GM20431 (cell line): ENCODE results near the gene EVPL.
"Not testable (repeated sequence)": the region's sequence is repeated elsewhere in the genome, so short reads cannot be mapped to it uniquely, and the experiment has no call there.

Experiments
- in situ Hi-C: fragments of 300-500 bp; cut with MseI, MboI; formaldehyde crosslinking; loops from one replicate; pipeline ENCODE4 v1.15.0; 2020; ENCODE audit warnings: low sequenced_read_pairs; ENCODE audit not compliant: unreplicated experiment

EVPL gene

DNA sequence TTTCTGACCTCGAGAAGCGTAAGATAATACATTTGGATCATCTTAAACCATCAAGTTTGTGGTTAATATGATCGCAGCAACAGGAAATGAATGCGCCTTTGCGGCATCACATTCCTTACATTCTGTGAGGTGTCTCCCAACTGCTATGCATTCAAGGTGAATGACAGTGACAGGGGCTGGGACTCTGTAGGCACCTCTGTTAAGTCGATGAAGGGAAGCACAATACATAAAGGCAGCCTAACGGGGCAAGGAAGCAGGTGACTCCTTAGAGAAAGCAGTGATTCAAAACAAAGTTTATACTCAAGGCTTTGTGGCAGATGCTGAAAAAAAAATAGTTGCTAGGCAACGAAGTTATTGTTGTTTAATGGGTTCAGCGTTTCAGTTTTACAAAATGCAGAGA, 21.6 kb upstream of the EVPL start:
- in situ Hi-C loops = no loop called here

DNA sequence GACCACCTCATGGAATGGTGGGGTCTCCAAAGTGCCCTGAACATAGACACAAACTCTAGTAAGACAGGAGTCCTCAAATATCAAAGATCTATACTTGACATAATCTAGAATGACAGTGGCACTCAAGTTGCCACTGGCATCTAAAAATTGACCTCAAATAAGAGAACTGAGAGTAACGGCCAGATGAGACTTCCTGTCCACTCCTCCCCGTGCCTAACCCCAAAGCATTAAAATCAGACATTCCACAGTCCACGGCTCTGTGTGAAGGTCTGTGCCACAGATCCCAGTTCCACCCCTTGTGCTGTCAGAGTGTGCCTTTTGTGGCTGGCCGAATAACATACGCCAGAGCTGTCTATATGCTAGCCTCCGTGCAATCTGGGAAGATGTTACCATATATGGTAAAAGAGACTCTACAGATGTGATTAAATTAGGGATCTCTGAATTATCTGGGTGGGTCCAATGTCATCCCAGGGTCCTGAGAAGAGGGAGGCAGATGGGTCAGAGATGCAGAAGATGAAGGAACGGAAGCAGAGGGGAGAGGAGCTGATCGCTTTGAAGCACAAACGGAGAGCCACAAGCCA, 21.0 kb upstream of the EVPL start:
- in situ Hi-C loops = no loop called here

DNA sequence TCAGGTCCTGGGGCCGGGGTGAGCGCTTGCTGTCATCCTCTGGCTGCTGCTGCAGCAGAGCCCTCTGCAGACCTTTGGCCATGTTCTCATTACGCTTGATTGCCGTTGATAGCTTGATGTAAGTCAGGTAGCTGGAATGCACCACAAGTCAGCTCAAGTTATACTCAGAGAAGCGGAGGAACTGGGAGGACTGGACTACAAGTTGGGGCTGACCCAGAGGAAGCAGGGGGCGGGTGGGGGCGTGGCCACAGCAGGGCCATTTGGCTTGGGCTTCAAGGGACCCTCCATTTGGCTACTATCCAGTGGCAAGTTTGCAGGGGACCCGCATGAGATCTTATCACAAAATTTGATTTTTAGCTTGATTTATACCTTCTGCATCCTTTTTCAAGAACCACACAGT, 19.0 kb upstream of the EVPL start:
- in situ Hi-C loops = no loop called here

DNA sequence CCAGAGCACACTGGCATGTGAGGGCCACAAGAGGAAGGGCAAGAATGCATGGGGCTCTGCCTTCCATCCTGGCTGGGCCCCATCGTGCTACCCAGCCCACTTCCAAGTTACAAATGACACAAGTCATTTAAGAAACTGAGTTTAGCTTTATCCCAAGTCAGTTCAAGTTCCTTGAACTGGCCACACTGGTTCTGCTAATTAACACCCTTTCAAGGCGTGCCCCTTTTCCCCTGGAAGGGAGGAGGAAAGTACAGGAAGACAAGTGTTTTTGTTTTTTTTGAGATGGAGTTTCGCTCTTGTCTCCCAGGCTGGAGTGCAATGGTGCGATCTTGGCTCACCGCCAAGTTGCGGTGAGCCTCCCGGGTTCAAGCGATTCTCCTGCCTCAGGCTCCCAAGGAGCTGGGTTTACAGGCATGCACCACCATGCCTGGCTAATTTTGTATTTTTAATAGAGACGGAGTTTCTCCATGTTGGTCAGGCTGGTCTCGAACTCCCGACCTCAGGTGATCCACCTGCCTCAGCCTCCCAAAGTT, 17.4 kb upstream of the EVPL start:
- in situ Hi-C loops = not testable (repeated sequence)

DNA sequence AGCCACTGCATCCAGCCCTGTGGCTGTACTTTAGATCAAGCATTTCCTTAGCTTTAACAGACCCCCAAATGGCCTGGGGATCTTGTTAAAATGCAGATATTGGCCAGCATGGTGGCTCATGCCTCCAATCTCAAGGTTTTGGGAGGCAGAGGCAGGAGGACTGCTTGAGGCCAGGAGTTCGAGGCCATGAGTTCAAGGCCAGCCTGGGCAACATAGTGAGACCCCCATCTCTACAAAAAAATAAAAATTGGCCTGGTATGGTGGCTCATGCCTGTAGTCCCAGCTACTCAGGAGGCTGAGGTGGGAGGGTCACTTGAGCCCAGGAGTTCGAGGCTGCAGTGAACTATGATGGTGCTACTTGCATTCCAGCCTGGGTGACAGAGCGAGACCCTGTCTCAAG, 15.8 kb upstream of the EVPL start:
- in situ Hi-C loops = not testable (repeated sequence)

DNA sequence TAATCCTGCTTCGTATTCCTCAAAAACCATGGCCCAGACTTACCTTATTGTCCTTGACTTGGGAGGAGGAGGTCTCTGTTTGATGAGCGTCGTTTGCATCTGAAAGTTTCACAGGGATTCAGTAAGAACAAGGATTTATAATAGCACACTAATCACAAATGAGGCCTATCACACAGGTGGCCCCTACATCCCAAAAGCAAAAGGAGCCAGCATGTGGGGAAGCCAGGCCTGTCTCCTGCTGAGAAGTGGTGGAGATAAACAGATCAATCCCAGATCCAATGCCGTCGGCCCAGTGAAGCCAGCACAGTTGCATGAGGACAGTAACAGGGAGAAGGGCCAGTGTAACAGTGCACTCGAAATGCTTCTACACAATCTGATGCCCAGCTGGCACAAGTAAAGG, 13.3 kb upstream of the EVPL start:
- in situ Hi-C loops = no loop called here

DNA sequence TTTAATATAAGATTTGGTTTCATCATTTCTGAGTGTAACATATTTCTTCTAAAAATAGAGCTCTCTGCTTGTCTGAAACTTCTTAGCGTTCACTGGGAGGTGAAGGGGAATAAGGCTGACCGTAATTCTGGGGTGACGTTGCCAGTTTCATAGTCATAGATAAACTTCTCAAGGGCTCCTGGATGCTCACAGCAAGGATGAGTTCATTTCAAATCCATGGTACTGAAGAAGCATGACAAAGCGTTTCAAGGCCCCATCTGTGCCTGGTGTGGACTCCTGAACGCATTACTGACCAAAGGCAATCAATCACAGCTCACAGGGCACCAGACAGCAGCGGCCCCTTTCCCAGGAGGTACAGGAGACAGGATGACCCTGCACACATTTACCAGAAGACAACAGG, 12.0 kb upstream of the EVPL start:
- in situ Hi-C loops = no loop called here

DNA sequence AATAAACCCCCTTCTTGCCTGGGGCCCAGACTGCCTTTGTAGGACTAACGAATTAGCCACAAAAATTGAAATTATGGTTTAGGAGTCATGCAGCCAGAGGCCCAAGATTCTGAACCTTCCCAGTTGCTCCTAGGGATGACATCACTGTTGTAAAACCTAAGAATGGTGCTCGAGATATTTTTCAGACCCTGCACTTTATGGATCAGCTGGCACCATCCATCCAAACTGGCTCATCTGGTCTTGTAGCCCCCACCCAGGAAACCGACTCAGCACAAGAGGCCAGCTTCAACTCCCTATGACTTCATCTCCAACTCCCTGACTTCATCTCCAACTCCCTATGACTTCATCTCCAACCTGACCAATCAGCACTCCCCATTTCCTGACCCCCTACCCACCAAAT, 10.9 kb upstream of the EVPL start:
- in situ Hi-C loops = no loop called here

DNA sequence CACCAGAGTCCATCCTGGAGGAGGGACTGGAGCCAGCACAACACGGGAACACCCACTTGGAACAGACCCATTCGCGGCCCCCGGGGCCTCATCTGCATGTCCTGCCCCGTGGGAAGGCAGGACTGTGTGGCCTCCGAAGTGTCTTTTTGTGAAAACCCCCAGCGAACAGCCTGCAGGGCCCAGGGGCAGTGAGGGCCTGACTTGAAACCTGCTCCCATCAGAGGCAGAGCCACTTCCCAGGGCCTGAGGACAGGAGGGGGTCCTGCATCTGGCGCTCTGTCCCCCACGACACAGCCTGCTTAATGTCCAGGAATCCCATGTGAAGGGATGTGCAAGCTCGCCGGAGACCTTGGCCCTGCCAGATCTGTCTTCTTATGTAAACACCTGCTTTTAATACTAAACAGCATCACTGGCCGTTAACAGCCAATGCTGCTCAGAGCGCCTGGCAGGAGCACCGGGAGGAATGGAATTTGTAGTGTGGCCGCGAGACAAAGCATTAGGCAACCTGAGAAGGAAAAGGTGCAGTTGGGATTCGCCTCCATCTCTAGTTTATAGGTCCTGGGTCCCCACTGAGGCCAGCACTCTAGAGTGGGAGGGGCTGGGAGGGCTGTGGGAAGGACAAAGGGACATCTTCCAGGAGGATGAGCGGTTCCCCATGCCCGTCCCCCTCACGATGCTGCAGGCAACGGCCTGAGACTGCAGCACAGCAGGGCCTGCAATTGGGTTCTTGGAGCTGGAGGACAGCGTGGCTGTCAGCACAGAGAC, 9.6 kb upstream of the EVPL start:
- in situ Hi-C loops = no loop called here

DNA sequence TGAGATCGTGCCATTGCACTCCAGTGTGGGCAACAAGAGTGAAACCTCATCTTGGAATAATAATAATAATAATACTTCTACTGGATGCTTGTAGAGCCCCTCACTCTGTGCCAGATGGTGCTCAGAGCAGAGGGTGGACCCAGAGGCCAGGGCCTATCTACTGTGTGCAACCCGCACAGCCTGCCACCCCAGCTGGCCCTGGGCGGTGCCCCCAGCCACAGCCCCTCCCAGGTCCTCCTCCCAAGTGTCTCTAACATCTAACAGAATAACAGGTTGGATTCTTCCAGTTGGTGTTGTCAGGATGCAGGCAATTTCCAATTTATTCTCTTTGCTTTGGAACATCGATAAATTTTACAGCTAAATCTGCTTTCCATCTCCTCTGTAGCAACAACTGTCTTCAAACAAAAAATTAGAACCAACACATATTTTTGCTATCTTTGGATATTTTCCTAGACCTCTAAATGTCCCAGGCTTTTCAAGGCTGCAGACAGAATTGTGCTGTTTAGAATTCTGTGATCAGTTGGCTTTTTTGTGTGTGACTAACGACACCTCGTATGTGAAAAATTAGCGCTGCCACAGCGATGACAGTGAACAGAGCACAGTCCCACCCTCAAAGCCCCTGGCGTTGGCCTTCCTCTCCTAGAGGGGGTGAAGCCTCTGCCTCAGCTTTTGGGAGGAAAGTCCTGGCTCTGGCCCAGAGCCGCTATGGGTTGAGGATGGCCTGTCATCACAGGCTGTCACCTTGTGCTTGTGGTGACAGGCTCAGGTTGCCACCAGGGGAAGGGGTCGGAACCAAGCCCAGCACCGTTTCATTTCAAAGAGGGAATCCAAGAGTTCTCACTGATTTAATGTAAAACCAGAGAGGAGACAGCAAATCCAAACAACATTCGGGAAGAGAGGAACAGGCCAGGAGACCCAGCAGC, 7.6 kb upstream of the EVPL start:
- in situ Hi-C loops = no loop called here

DNA sequence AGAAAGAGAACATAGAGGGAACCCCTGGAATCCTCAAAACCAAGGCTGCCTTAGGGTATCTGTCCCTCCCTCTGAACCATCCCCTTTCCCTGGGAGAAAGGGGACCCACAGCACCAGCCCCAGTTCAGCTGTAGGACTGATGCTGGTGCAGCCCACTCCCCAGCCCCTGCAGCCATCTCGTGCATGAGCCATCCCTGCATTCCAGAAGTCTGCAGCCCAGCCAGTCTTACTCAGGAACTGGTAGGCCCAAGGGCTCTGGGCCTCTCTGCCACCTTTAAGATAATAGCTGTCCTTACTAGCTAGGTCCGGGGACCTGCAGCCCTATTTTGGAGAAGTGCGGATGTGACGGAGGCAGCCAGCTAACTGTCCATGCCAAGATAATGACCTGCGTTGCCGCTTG, 6.0 kb upstream of the EVPL start:
- in situ Hi-C loops = no loop called here

DNA sequence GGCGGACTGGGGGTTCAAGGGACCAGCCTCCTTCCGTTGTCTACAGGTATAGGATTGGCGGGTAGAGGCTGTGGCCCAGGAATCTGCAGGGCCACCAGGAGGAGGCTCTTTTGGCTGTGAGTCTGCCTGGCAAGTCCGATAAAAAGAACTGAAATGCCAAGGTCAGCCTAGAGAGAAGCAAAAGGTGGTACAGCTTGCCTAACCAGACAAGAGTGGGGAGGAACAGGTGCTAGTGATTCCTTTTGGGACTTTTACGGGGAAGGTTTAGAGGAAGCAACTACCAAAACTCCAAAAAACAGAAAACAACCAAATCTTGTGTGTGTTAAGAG, 5.6 kb upstream of the EVPL start:
- in situ Hi-C loops = no loop called here

DNA sequence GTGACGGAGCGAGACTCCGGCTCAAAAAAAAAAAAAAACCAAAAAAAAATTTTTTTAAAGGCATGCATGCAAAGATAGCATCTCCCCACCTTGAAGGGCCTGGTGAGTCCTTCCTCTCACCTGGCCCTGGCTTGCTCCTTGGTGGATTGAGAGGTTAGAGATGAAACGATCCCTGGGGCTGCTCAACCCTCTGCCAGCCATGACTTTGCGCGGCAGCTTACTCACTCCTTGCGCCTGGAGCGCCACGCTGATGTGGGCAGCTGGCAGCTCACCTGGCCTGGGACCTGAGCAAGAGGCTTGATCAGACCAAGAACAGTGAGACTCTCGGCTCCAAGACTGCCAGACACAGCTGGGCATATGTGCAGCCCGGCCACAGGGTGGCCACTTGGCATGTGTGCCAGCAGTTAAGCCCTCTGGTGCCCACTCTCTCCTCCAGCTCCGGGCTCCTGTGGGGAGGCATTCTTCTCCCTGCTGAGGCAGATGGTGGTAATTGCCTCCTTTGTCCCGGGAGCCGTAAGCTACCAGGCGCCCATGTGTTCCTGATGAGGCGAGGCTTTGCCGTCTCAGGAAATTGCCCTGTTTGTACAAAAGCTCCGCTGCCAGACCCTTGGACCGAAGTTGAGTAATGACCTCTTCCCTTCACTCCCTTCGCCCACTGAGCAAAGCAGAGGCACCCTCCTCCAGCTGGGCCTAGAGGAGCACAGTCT, 5.1 kb upstream of the EVPL start:
- in situ Hi-C loops = no loop called here

DNA sequence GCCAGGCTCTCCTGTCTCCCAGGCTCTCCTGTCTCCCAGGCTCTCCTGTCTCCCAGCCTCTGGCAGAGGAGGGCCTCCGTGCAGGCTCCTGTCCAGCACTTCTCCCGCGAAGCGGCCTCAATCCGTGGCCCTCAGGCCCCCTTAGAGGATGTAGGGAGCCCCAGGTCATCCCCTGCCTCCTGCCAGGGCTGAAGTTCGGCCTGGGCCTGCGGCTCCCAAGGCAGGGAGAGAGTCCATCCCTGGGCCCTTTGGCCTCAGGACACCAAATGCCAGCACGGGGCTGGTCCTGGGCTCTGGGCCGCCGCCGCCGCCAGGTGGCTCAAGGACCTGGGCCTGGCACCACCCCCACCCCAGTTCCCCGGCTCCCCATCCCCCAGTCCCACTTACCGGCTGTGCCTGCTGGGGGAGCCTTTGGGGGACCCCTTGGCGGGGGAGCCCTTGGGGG, 370 bp downstream of the EVPL start:
- in situ Hi-C loops = no loop called here

DNA sequence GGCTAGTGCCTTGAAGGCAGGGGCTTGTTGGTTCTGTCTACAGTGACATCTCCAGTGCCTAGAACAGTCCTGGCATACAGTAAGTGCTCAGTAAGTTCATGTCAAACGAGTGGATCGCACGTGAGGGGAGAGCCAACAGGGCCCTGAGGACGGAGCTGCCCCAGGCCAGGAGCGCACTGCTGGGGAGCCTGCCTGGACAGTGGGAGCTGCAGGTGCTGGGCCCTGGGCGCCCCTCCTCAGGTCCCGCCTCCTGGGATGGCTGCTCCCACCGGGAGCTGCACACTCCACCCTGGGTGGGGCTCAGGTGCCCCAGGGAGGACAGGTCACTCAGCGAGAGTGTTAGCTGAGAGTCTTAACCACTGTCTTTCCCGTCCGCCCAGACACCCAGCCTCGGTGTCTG, 1.8 kb downstream of the EVPL start:
- in situ Hi-C loops = no loop called here

DNA sequence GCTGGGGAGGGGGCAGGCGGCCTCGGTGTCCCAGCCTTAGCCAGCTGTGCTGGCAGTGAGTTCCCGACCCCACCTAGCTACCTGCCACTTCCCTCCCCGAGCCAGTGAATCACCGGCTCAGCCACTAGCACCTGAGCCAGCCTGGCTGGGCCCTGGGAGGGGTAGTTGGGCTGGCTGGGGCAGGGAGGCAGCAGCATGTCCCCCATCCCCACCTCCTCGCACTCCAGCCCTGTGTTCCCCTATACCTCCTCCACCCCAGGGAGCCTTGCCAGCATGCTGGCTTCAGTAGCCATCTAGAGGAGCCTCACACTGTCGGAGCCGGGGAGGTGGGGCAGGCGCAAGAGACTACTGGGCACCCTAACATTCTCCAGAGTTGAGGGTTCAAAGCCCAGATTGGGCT, 2.8 kb downstream of the EVPL start:
- in situ Hi-C loops = no loop called here

DNA sequence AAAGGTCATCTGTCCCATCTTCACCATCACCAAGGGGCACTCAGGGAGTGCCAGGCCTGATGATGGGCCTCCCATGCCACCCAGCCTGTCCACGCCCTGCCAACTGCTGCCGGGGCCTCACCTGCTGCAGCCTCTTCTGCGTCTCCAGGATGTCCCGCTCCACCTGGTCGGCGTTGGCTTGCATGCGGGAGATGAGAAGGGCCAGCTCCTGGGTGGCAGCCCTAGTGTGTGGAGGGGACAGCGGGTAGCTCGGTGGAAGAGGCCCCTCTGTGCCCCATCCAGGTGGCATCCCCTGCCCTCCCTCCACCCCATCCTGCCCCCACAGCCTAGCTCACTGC, 3.2 kb downstream of the EVPL start:
- in situ Hi-C loops = no loop called here

DNA sequence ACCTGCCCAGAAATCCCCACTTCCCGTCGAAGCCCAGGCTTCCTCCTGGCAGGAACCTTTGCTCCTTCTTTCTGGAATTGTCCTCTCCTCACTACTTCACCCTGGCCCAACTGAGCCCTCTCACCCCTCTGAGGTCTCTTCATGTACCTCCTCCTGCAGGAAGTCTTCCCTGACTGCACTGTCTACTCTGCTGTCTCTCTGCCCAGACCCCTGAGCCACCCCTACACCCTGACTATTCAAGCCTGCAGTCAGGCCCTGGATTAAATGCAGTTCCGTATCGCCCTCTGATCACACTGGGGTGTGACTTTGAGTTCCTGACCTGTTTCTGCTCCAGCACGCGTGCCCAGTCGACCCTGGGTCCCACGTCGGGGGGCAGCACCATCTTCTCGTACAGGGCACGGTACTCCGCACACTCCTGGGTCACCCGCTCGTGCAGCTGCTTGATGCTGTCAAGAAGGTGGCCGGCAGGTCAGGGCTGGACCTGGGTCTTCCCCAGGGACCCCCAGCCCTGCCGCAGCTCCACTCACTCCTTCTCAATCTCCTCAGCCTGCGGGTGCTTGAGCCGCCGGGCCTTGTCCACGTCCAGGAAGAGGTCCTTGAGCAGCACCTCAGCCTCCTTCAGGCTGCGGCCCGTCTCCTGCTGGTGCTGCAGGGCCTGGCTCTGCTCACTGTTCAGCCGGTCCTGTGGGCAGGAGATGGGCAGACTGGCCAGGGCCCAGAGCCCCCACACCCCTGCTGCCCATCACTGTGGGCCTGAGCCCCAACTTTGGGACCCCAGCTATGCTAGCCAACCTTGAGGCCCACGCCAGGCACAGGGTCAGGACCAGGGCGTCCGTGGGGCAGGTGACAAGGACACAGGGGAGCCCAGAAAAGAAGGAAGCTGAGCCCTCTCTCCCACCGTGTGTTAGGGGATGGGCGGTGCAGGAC, 3.9 kb downstream of the EVPL start:
- in situ Hi-C loops = no loop called here

DNA sequence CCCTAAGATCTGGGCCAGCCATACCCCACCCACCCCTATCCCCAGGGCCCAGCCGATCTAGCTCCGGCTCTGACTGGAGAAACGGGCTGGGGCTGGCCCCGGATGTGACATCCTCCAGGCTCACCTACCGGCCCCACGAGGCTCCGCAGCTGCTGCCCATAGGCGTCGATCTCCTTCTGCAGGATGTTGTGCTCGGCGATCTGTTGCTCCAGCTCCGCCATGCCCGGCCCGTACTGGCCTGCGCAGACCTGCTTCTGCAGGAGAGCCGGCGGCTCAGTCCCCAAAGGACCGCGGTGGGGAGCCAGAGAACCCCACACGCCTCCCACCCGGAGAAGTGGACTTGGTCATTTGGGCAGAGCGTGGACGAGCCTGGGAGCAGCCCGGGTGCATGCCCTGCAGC, 4.8 kb downstream of the EVPL start:
- in situ Hi-C loops = no loop called here
